HL-60 (cell line): ENCODE results near the gene PABPN1L.

Experiments
- TF ChIP-seq, protein P1 (sequence below): IDR thresholded peaks from one replicate; pipeline ENCODE4 v1.5.1; 2011; ENCODE audit warnings: low read length, control low read depth, inconsistent platforms; ENCODE audit not compliant: insufficient read depth
- TF ChIP-seq, protein P2 (sequence below): IDR thresholded peaks from 2 replicates; pipeline ENCODE4 v1.6.1; 2012; ENCODE audit warnings: low read depth; ENCODE audit not compliant: insufficient replicate concordance

DNA sequence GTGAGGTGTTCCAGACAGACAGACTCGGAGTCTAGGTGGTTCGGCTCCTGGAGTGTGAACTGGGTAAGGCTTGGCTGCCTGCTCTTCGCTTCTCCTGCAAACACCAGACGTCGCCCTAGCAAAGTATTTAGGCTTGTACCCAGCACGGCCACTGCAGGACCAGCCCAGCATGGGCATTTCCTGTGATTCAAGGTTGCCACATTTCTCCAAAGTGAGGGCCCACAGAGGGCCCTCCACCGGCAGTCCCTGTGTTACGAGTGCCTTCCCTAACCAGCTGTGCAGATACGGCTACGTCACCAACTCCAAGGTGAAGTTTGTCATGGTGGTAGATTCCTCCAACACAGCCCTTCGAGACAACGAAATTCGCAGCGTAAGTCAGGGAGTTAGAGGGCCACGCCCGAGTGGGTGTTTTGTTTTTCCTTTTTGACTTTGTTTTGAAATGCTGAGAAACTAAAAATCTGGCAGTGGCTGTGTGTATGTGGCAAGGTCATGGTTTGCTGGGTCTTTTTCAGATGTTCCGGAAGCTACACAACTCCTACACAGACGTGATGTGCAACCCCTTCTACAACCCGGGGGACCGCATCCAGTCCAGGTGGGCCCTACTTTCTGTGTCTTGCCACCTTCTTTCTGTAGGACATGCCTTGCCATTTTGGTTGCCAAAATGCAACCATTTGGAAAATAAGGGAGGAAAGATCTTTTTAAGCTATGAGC, 6.9 kb downstream of the PABPN1L start:
- TF ChIP-seq, protein P1, sequence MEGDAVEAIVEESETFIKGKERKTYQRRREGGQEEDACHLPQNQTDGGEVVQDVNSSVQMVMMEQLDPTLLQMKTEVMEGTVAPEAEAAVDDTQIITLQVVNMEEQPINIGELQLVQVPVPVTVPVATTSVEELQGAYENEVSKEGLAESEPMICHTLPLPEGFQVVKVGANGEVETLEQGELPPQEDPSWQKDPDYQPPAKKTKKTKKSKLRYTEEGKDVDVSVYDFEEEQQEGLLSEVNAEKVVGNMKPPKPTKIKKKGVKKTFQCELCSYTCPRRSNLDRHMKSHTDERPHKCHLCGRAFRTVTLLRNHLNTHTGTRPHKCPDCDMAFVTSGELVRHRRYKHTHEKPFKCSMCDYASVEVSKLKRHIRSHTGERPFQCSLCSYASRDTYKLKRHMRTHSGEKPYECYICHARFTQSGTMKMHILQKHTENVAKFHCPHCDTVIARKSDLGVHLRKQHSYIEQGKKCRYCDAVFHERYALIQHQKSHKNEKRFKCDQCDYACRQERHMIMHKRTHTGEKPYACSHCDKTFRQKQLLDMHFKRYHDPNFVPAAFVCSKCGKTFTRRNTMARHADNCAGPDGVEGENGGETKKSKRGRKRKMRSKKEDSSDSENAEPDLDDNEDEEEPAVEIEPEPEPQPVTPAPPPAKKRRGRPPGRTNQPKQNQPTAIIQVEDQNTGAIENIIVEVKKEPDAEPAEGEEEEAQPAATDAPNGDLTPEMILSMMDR, result no peak
- TF ChIP-seq, protein P2, sequence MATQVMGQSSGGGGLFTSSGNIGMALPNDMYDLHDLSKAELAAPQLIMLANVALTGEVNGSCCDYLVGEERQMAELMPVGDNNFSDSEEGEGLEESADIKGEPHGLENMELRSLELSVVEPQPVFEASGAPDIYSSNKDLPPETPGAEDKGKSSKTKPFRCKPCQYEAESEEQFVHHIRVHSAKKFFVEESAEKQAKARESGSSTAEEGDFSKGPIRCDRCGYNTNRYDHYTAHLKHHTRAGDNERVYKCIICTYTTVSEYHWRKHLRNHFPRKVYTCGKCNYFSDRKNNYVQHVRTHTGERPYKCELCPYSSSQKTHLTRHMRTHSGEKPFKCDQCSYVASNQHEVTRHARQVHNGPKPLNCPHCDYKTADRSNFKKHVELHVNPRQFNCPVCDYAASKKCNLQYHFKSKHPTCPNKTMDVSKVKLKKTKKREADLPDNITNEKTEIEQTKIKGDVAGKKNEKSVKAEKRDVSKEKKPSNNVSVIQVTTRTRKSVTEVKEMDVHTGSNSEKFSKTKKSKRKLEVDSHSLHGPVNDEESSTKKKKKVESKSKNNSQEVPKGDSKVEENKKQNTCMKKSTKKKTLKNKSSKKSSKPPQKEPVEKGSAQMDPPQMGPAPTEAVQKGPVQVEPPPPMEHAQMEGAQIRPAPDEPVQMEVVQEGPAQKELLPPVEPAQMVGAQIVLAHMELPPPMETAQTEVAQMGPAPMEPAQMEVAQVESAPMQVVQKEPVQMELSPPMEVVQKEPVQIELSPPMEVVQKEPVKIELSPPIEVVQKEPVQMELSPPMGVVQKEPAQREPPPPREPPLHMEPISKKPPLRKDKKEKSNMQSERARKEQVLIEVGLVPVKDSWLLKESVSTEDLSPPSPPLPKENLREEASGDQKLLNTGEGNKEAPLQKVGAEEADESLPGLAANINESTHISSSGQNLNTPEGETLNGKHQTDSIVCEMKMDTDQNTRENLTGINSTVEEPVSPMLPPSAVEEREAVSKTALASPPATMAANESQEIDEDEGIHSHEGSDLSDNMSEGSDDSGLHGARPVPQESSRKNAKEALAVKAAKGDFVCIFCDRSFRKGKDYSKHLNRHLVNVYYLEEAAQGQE, result no peak
